ENCODE data around the gene GAD1.
A peak's percentile ranks its signal among the peaks of the same experiment; 100 is the strongest.

GAD1 gene

GRCh38 chr2:170818036-170818751, 1.5 kb downstream of the GAD1 start:
- DNase-seq = peak; percentile 32

DNA sequence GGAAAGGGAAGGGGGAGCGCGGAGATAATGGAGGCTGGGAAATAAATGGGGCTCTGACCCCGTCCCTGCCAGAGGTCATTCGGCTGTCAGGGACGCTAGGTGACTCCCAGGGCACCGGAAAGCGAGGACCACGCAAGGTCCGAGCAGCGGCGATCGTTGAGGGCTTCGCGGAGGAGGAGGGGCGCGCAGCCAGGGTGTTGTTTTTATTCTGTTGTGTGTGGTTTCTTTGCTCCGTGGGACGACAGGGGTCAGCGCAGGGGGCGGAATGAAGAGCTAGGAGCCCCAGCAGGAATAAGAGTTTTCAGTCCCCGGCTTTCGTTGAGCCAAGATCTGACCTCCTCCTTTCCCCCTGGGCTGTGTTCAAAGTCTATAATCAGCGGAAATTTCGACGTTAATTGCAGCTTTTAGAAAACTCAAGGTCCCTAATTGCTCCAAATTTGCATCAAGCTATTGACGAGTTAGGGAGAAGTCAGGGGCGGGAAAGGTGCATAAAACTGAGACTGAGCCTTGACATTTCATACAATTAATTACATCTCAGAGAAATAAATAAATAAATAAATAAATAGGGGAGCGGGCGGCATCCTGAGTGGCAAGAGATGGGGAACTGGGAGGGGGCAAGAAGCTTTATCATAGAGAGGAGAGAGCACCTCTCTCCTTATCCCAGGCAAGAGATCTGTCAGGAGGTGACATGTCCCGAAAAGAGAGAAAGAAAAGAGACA, 2.2 kb downstream of the GAD1 start:
- DNase-seq = no peak

- peak; percentile 28 for DNase-seq
These were observed 3.3 kb downstream of the GAD1 start for GRCh38 chr2:170819680-170820664.

DNA sequence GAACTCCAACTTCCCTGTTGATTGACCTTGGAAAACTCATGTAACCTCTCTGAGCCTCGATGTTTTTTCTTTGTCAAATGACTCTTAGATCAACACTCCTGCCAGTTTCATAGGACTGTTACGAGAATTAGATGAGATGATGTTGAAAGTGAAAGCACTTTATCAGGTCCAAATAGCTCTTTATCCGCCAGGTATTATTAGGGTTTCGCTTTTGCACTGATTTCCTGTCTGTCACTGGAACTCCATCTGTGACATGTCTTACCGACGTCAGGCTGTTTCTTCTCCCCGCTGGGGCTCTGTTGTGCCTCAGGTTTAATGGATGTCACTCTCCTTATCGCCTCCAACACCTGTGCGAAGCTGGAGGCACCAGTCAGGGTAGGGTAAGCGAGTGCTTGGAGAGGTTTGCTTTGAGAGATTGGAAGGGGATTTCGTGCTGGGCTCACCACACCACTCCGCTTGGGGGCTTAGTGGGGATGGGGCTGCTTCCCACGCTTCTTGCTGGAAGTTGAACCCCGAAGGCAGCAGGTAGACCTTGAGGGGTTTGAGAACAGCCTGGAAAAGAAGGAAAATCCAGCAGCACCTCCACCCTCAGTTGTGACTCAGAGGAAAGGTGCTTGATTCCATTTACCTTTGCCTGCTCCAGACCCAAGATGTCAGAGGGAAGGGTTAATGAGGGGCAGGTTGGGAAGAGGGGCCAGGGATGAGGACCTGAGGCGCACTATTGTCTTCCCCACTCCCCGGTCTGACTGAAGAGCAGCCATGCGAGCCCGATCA, 4.3 kb downstream of the GAD1 start:
- peak; percentile 60 for DNase-seq

GRCh38 chr2:170821531-170822289, 5.0 kb downstream of the GAD1 start:
- no peak for DNase-seq

DNA sequence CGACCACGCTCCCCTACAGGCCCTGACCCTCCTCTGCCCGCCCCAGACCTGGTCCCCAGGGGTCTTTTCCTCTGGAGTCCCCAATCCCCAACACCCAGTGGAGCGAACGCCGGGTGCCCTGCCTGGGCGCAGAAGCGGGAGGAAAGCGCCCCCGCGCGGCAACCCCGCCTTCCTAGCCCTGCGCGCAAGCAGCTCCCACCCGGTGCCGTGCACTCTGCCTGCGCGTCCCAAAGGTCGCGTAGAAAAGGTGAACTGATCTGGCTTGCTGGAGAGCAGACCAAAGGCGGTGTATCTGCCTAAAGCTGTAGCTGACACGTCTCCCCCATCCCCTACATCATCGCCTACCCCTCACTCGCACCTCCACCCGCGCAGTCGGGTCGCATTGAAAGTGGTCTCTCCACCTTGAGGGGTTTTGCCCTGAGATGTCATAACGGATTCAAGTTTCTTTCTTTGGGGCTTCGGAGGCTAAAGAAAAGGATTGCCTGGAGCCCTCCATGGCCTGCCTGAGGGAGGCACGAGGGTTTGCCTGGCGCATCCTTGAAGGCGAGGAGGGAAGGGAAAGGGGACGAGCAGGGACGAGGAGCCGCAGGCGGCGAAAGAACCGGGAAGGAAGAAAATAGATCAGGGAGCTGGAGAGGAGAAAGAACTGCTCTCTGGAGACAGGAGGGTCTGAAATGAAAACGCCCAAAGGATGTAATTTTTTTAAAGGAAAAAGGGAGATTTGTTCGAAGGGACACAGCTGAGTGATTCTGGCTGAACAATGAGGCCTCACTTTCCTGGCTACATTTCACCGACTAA, 5.8 kb downstream of the GAD1 start:
- DNase-seq = peak; percentile 64

- peak; percentile 19 for DNase-seq
These were observed 6.6 kb downstream of the GAD1 start for GRCh38 chr2:170823088-170823897.

- no peak for DNase-seq
These were observed 7.2 kb downstream of the GAD1 start for GRCh38 chr2:170823898-170824215.

GRCh38 chr2:170824526-170825015, 7.9 kb downstream of the GAD1 start:
- no peak for DNase-seq

DNA sequence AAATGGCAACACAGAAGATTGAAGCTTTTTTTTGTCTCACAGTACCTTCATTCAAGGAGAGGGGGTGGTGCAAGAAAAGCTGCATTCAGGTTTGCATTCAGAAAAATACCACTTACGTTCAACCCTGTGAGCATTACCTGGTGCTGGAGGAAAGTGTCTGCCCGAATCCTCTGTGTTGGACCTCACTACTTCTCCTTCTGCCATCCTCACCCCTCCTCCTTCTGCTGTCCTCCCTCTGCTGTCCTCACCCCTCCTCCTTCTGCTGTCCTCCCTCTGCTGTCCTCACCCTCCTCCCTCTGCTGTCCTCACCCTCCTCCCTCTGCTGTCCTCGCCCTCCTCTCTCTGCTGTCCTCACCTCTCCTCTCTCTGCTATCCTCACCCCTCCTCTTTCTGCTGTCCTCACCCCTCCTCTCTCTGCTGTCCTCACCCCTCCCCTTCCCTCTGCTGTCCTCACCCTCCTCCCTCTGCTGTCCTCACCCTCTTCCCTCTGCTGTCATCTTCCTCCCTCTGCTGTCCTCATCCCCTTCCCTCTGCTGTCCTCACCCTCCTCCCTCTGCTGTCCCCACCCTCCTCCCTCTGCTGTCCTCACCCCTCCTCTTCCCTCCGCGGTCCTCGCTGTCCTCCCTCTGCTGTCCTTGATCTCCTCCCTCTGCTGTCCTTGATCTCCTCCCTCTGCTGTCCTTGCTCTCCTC, 11.3 kb downstream of the GAD1 start:
- no peak for DNase-seq

DNA sequence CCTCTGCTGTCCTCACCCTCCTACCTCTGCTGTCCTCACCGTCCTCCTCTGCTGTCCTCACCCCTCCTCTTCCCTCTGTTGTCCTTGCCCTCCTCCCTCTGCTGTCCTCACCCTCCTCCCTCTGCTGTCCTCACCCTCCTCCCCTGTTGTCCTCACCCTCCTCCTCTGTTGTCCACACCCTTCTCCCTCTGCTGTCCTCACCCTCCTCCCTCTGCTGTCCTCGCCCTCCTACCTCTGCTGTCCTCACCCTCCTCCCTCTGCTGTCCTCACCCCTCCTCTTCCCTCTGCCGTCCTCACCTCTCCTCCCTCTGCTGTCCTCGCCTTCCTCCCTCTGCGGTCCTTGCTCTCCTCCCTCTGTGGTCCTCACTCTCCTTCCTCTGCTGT, 11.8 kb downstream of the GAD1 start:
- no peak for DNase-seq

DNA sequence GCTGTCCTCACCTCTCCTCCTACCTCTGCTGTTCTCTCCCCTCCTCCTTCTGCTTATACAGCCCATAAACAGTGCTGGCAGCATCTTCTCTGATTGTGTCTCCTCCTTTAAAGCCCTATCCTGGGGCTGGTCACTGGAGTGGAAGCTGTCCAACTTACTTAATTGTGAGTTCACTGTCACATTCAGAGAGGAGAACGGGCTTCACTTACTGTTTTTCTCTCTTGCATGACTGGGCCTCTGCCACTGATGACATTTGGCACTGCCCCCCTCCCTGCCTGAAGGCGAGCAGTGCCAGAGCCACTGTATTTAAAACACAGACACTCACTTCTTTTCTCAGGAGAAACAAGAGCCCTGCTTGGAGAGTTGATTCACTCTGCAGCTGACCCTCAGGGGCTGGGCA, 12.3 kb downstream of the GAD1 start:
- no peak for DNase-seq

GRCh38 chr2:170830166-170830565, 13.5 kb downstream of the GAD1 start:
- DNase-seq = no peak

DNA sequence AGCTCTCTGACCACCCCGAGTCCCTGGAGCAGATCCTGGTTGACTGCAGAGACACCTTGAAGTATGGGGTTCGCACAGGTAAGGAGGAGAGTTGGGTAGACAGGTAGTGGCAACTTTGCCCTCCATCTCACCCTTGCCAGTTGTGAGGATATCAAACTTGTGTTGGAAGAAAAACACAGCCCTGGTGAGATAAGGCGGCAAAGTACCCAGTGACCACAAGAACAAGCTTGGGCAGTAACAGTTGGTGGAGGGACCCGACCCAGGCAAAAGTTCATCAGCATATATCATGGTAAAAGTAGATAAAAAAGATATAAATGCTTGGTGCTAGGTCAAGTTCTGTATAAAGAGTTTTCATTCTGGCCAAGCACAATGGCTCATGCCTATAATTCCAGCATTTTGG, 14.4 kb downstream of the GAD1 start:
- DNase-seq = no peak

- no peak for DNase-seq
These were observed 19.3 kb downstream of the GAD1 start for GRCh38 chr2:170836027-170836426.

GRCh38 chr2:170840717-170841210, 24.1 kb downstream of the GAD1 start:
- no peak for DNase-seq

- DNase-seq = no peak
These were observed 26.1 kb downstream of the GAD1 start for GRCh38 chr2:170842785-170843184.

DNA sequence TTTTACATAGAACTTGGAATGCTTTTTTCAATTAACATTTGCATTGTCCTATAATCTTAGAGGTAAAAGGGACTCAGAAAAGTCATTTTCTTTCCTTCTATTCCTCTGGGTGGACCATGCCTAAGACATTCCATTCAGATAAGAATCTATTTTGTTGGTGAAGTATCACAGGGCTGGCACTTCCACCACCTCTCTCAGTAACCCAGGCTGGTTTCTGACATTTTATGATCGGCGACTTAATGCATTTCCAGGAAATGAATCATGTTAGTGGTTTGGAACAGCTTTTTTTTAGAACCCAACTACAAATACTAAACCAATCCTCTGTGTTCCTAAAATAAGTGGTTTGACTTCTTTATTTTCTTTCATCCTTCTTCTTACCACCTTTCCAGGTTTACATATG, 27.0 kb downstream of the GAD1 start:
- peak; percentile 55 for DNase-seq

DNA sequence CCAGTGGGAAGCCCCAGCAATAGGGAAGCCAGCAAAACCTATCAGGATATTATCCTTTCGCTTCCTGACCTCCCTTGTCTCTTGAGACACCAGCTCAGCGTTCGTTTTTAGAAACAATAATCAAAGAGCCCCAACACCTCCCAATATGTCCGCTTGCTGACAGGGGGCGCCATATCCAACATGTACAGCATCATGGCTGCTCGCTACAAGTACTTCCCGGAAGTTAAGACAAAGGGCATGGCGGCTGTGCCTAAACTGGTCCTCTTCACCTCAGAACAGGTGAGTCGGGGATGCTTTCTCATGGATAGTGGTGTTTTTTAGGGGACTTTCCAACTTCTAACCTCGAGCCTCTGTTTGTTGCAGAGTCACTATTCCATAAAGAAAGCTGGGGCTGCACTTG, 28.7 kb downstream of the GAD1 start:
- no peak for DNase-seq

All from activated CD4-positive, alpha-beta T cell treated with anti-CD3 and anti-CD28 coated beads, Interleukin-2, Interleukin-6, amounts not matched to agents 100 ng/mL and 50 ng/mL, durations not matched to agents 16 hours and 8 hours (primary cell).